HS-27A (cell line): ENCODE results near the gene EGFL6.
"Not testable (repeated sequence)": the region's sequence is repeated elsewhere in the genome, so short reads cannot be mapped to it uniquely, and the experiment has no call there.

Experiments used
- DNase-seq: peaks from one replicate; pipeline ENCODE4 v3.0.0-alpha.2; 2012; ENCODE audit warnings: low read depth, missing footprints

EGFL6 gene

GRCh38 chrX:13597874-13598273 is 28.5 kb downstream of the EGFL6 start:
- no peak for DNase-seq

GRCh38 chrX:13598877-13599276 is 29.5 kb downstream of the EGFL6 start:
- peak; percentile 1 for DNase-seq

GRCh38 chrX:13599491-13599890 is 30.1 kb downstream of the EGFL6 start:
- no peak for DNase-seq

GRCh38 chrX:13605611-13606010 is 36.2 kb downstream of the EGFL6 start:
- no peak for DNase-seq

- DNase-seq: no peak
Observed at GRCh38 chrX:13607331-13607995, 38.1 kb downstream of the EGFL6 start.

- DNase-seq: no peak
Observed at GRCh38 chrX:13607996-13608365, 38.6 kb downstream of the EGFL6 start.

GRCh38 chrX:13614154-13614553 is 44.8 kb downstream of the EGFL6 start:
- DNase-seq: no peak

- DNase-seq: no peak
Observed at GRCh38 chrX:13620207-13620606, 50.8 kb downstream of the EGFL6 start.

- DNase-seq: no peak
Observed at GRCh38 chrX:13622401-13622964, 53.1 kb downstream of the EGFL6 start.

- DNase-seq: no peak
Observed at GRCh38 chrX:13627306-13627705, 57.9 kb downstream of the EGFL6 start.

GRCh38 chrX:13637224-13637623 is 67.8 kb downstream of the EGFL6 start:
- not testable (repeated sequence) for DNase-seq

- no peak for DNase-seq
Observed at GRCh38 chrX:13638021-13638420, 68.6 kb downstream of the EGFL6 start.

GRCh38 chrX:13638826-13639225 is 69.4 kb downstream of the EGFL6 start:
- no peak for DNase-seq

- not testable (repeated sequence) for DNase-seq
Observed at GRCh38 chrX:13641684-13642083, 72.3 kb downstream of the EGFL6 start.

- no peak for DNase-seq
Observed at GRCh38 chrX:13645464-13646153, 76.2 kb downstream of the EGFL6 start.

GRCh38 chrX:13646154-13646549 is 76.8 kb downstream of the EGFL6 start:
- peak; percentile 20 for DNase-seq

- DNase-seq: peak; percentile 11
Observed at GRCh38 chrX:13647709-13648212, 78.4 kb downstream of the EGFL6 start.

- DNase-seq: not testable (repeated sequence)
Observed at GRCh38 chrX:13648336-13648735, 78.9 kb downstream of the EGFL6 start.

GRCh38 chrX:13649838-13650237 is 80.4 kb downstream of the EGFL6 start:
- DNase-seq: no peak

GRCh38 chrX:13650318-13650717 is 80.9 kb downstream of the EGFL6 start:
- DNase-seq: no peak

- DNase-seq: no peak
Observed at GRCh38 chrX:13651150-13651549, 81.7 kb downstream of the EGFL6 start.

GRCh38 chrX:13652287-13652793 is 82.9 kb downstream of the EGFL6 start:
- DNase-seq: peak; percentile 46
